HCT116 (cell line): Measurements from ENCODE around the gene POFUT2. TPM values are rescaled to one million over a fixed set of nuclear protein-coding genes. Genes with fewer than 3 reads are reported as not detected.

ENCODE experiments used
- ATAC-seq: fragments of 200-7000 bp; cut with Tn5 transposase; 2 replicates; pipeline ENCODE4 v1.9.1; 2020; ENCODE audit warnings: mild to moderate bottlenecking, moderate library complexity
- BruUV-seq: library from RNA; stranded (reverse); fragments of 400-500 nt; replicated peaks from 2 replicates; lab custom pipeline; 2021; lab: Mats Ljungman, UMichigan
- CTCF ChIA-PET: fragments of 300-600 bp; sonication (Branson Sonifier 250); formaldehyde crosslinking; loops from one replicate; lab custom pipeline; 2021; ENCODE audit warnings: antibody characterized with exemption; lab: Charles Lee
- POLR2A ChIA-PET: fragments of 300-600, 350-600 bp; sonication (Branson Sonifier 250); formaldehyde crosslinking; loops from one replicate; lab custom pipeline; 2021; ENCODE audit warnings: antibody characterized with exemption; lab: Charles Lee
- RAD21 ChIA-PET, 2 experiments: fragments of 300-600 bp; sonication (Branson Sonifier 250); formaldehyde crosslinking; loops; one replicate each; lab custom pipeline; 2023; ENCODE audit warnings: low total read pairs in 2 of 2; ENCODE audit not compliant: uncharacterized antibody in 2 of 2, unreplicated experiment in 2 of 2, low non-redundant PET in 1 of 2; lab: Charles Lee
- DNase-seq: peaks from one replicate; pipeline ENCODE4 v3.0.0-alpha.2; 2010; ENCODE audit warnings: low read depth, low spot score
- H2AFZ ChIP-seq: fragments of 200-600 bp; shearing (Covaris generic), sonication (generic); 2 replicates; pipeline ENCODE4 v1.6.1; 2017; ENCODE audit warnings: low read depth, mixed run types, mixed read lengths, antibody characterized with exemption, low read length; ENCODE audit not compliant: poor library complexity, severe bottlenecking
- H3K27ac ChIP-seq: 2 replicates; pipeline ENCODE4 v1.5.1; 2012; ENCODE audit warnings: low read depth, low read length
- H3K27me3 ChIP-seq: fragments of 200-600 bp; sonication (generic); 2 replicates; pipeline ENCODE4 v1.6.1; 2016; ENCODE audit warnings: mixed run types, low read length, mixed read lengths; ENCODE audit not compliant: insufficient read depth
- H3K36me3 ChIP-seq, 2 experiments: fragments of 200-500 bp in 1 of 2; fragments of 200-600 bp in 1 of 2; sonication (Bioruptor generic) in 1 of 2; sonication (generic) in 1 of 2; 2 replicates each; pipeline versions ENCODE4 v1.5.1 to v1.6.1; 2014 to 2016; ENCODE audit warnings: low read length in 2 of 2, inconsistent platforms in 1 of 2, mixed read lengths in 1 of 2, mixed run types in 1 of 2; ENCODE audit not compliant: insufficient read depth in 2 of 2, control insufficient read depth in 1 of 2
- H3K4me1 ChIP-seq, 2 experiments: fragments of 200-600 bp in 1 of 2; sonication (generic) in 1 of 2; 2 replicates each; pipeline versions ENCODE4 v1.5.1 to v1.6.1; 2012 to 2017; ENCODE audit warnings: low read length in 2 of 2, inconsistent platforms in 1 of 2, mild to moderate bottlenecking in 1 of 2, mixed read lengths in 1 of 2, mixed run types in 1 of 2, moderate library complexity in 1 of 2; ENCODE audit not compliant: insufficient read depth in 2 of 2, control insufficient read depth in 1 of 2
- H3K4me2 ChIP-seq: fragments of 200-600 bp; sonication (generic); 2 replicates; pipeline ENCODE4 v1.6.1; 2017; ENCODE audit warnings: mixed run types, low read length, mixed read lengths
- H3K4me3 ChIP-seq, 2 experiments: fragments of 200-600 bp in 1 of 2; sonication (generic) in 1 of 2; replicated peaks in 1 of 2; 2 replicates each; pipeline ENCODE4 v1.5.1; 2011 to 2016; ENCODE audit warnings: low read length in 2 of 2, control low read depth in 1 of 2, low read depth in 1 of 2, mild to moderate bottlenecking in 1 of 2, mixed read lengths in 1 of 2, mixed run types in 1 of 2
- H3K79me2 ChIP-seq: fragments of 200-600 bp; sonication (generic); 2 replicates; pipeline ENCODE4 v1.6.1; 2017; ENCODE audit warnings: mild to moderate bottlenecking, mixed run types, low read length, moderate library complexity, mixed read lengths; ENCODE audit not compliant: insufficient read depth
- H3K9ac ChIP-seq: fragments of 200-600 bp; sonication (generic); 2 replicates; pipeline ENCODE4 v1.6.1; 2016; ENCODE audit warnings: low read length, mixed read lengths
- H3K9me2 ChIP-seq: fragments of 200-600 bp; sonication (generic), shearing (Covaris generic); 2 replicates; pipeline ENCODE4 v1.6.1; 2017; ENCODE audit warnings: mixed run types, mild to moderate bottlenecking, moderate library complexity; ENCODE audit not compliant: insufficient read depth
- H3K9me3 ChIP-seq, 2 experiments: fragments of 200-500 bp in 1 of 2; fragments of 200-600 bp in 1 of 2; sonication (Bioruptor generic) in 1 of 2; sonication (generic) in 1 of 2; 2 replicates each; pipeline ENCODE4 v1.6.1; 2014 to 2017; ENCODE audit warnings: low read length in 2 of 2, mixed read lengths in 2 of 2, inconsistent platforms in 1 of 2, low read depth in 1 of 2, mild to moderate bottlenecking in 1 of 2, mixed run types in 1 of 2, moderate library complexity in 1 of 2; ENCODE audit not compliant: control insufficient read depth in 1 of 2, insufficient read depth in 1 of 2
- H4K20me1 ChIP-seq: fragments of 200-600 bp; sonication (generic), shearing (Covaris generic); 2 replicates; pipeline ENCODE4 v1.6.1; 2017; ENCODE audit warnings: mixed run types, mild to moderate bottlenecking, moderate library complexity; ENCODE audit not compliant: insufficient read depth
- CEBPB ChIP-seq: IDR thresholded peaks from 2 replicates; pipeline ENCODE4 v1.6.1; 2012; ENCODE audit warnings: low read depth
- EGR1 ChIP-seq: IDR thresholded peaks from 2 replicates; pipeline ENCODE4 v1.6.1; 2012; ENCODE audit warnings: low read depth
- EZH2 ChIP-seq: fragments of 200-600 bp; sonication (generic); IDR thresholded peaks from 2 replicates; pipeline ENCODE4 v1.6.1; 2017; ENCODE audit warnings: antibody characterized with exemption, mixed run types
- EZH2phosphoT487 ChIP-seq: fragments of 200-600 bp; IDR thresholded peaks from 2 replicates; pipeline ENCODE4 v1.6.1; 2018; ENCODE audit warnings: antibody characterized with exemption, borderline replicate concordance
- JUND ChIP-seq: IDR thresholded peaks from 2 replicates; pipeline ENCODE4 v1.6.1; 2012
- POLR2AphosphoS5 ChIP-seq: IDR thresholded peaks from 2 replicates; pipeline ENCODE4 v1.6.1; 2011; ENCODE audit warnings: mild to moderate bottlenecking, low read depth, low read length, moderate library complexity
- RAD21 ChIP-seq: IDR thresholded peaks from 2 replicates; pipeline ENCODE4 v1.6.1; 2012; ENCODE audit warnings: low read depth, mild to moderate bottlenecking
- ZFX ChIP-seq: fragments of 450-650 bp; IDR thresholded peaks from 2 replicates; pipeline ENCODE4 v1.6.1; 2017
- intact Hi-C: fragments of 100-400 bp; cut with micrococcal nuclease; formaldehyde crosslinking; loops from 2 replicates; pipeline ENCODE4 v1.10.0; 2022
- total RNA-seq: library from RNA; stranded (reverse); gene quantifications from one replicate; pipeline ENCODE4 v1.2.1, GENCODE V29; 2021; ENCODE audit not compliant: unreplicated experiment

The POFUT2 gene
- total RNA-seq, 1 experiment from 2014 or later: 20.5 TPM

- Histone ChIP-seq H2AFZ (no peak overlapping the region), H3K9me2 (no peaks in the 10 kb centered on the region), H4K20me1 (no peaks in the 10 kb centered on the region), H3K27ac (no peak overlapping the region), H3K4me1 (peaks cover 28 to 53% of the 10 kb centered on the region in 2 experiments), H3K36me3 (no peaks in the 10 kb centered on the region), H3K27me3 (no peaks in the 10 kb centered on the region), H3K9ac (no peak overlapping the region), H3K79me2 (no peaks in the 10 kb centered on the region), H3K9me3 (no peaks in the 10 kb centered on the region), H3K4me3 (no peak overlapping the region), H3K4me2 (no peak overlapping the region)
- TF ChIP-seq RAD21: no peak
- no peak for TF ChIP-seq ZFX
- no peak for TF ChIP-seq EZH2phosphoT487
- intact Hi-C loops: no loop called here
- DNase-seq (no peak), ATAC-seq (no peak)
- BruUV-seq: no TSS peak
- ChIA-PET CTCF (interaction anchor here (0.9 kb wide), 1 partner anchor 24 kb away, joined by 3 read pairs; no protein-coding TSS in a partner anchor), POLR2A (no interaction called here), RAD21 (no interaction called here)
Observed at GRCh38 chr21:45333583-45334121, 46.0 kb upstream of the POFUT2 start.

GRCh38 chr21:45332981-45333582 is 45.4 kb upstream of the POFUT2 start:
- Histone ChIP-seq H3K9me3 (no peaks in the 10 kb centered on the region), H3K79me2 (no peaks in the 10 kb centered on the region), H3K4me3 (no peak overlapping the region), H3K9ac (no peak overlapping the region), H3K4me2 (no peak overlapping the region), H3K27ac (no peak overlapping the region), H3K9me2 (no peaks in the 10 kb centered on the region), H4K20me1 (no peaks in the 10 kb centered on the region), H3K27me3 (no peaks in the 10 kb centered on the region), H3K4me1 (peaks cover 29 to 54% of the 10 kb centered on the region in 2 experiments), H2AFZ (no peak overlapping the region), H3K36me3 (no peaks in the 10 kb centered on the region)
- ATAC-seq (no peak), DNase-seq (no peak)
- intact Hi-C loops: no loop called here
- RAD21 ChIA-PET: no interaction called here
- TF ChIP-seq EGR1 (no peak), EZH2 (no peak), JUND (no peak), POLR2AphosphoS5 (no peak), CEBPB (no peak)
- POLR2A ChIA-PET: no interaction called here
- CTCF ChIA-PET: no interaction called here
- no TSS peak for BruUV-seq
